Activated naive CD4-positive, alpha-beta T cell treated with anti-CD3 and anti-CD28 coated beads, Interleukin-2, amount 50 U/mL, for 72 hours (primary cell): ENCODE data around the gene C1orf21. TPM values are rescaled to one million over a fixed set of nuclear protein-coding genes. Genes with fewer than 3 reads are reported as not detected.

ENCODE experiments used
- ATAC-seq, 2 donors: fragments of 150-1000 bp; cut with Tn5 transposase; 2 replicates each; pipeline ENCODE4 v1.10.0; 2021; ENCODE audit warnings: mild to moderate bottlenecking in 2 of 2, moderate library complexity in 2 of 2
- DNase-seq, 2 donors: peaks; one replicate each; pipeline ENCODE4 v3.0.0; 2021 to 2022; ENCODE audit warnings: low spot score in 2 of 2
- H3K27ac Mint-ChIP-seq, 2 donors: one replicate each; pipeline ENCODE4 v1.8.0; 2022; ENCODE audit warnings: mild to moderate bottlenecking in 2 of 2, mixed read lengths in 2 of 2
- H3K36me3 Mint-ChIP-seq, 2 donors: one replicate each; pipeline ENCODE4 v1.8.0; 2022; ENCODE audit warnings: mixed read lengths in 2 of 2
- H3K9me3 Mint-ChIP-seq, 2 donors: one replicate each; pipeline ENCODE4 v1.8.0; 2022; ENCODE audit warnings: mixed read lengths in 2 of 2
- total RNA-seq, 2 donors: library from RNA; stranded (reverse); gene quantifications; one replicate each; pipeline ENCODE4 v1.2.3, GENCODE V29; 2022

Gene C1orf21
- total RNA-seq, 2 donors from 2014 or later, result 2.2 to 2.3 TPM

DNA sequence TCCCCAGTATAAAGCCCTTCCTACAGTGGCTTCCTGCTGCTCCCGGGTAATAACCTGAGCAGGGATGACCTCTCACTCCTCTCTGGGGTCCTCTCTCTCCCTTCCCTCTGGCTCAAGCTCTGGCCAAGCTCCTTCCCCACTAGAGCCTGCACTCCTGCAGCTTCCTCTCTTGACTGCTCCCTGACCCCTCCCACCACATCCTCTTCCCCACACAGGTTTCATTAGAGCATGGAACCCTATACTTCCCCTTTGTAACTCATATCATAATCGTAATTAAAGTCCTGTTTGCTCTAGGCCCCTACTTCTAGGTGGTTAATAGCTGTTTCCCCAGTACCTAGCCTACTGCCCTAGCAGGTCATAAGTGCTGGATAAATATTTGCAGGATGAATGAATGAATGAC lies 146.2 kb downstream of the C1orf21 start:
- no peak for DNase-seq
- ATAC-seq, result no peak
- Mint-ChIP-seq H3K27ac (no peak overlapping the region), H3K9me3 (peaks cover 4 to 11% of the 10 kb centered on the region in 2 donors), H3K36me3 (no peaks in the 10 kb centered on the region)

GRCh38 chr1:184533915-184534314 lies 147.1 kb downstream of the C1orf21 start:
- peaks cover 4 to 12% of the 10 kb centered on the region in 2 donors for H3K9me3 Mint-ChIP-seq
- DNase-seq, result no peak
- H3K36me3 Mint-ChIP-seq, result no peaks in the 10 kb centered on the region
- no peak overlapping the region for H3K27ac Mint-ChIP-seq
- ATAC-seq, result no peak

GRCh38 chr1:184534690-184535089 lies 147.9 kb downstream of the C1orf21 start:
- Mint-ChIP-seq H3K9me3 (peaks cover 4 to 17% of the 10 kb centered on the region in 2 donors), H3K27ac (no peak overlapping the region)
- ATAC-seq, result no peak

GRCh38 chr1:184535191-184535970 lies 148.6 kb downstream of the C1orf21 start:
- Mint-ChIP-seq H3K9me3 (peaks cover 4 to 17% of the 10 kb centered on the region in 2 donors), H3K27ac (no peak overlapping the region), H3K36me3 (no peaks in the 10 kb centered on the region)
- ATAC-seq (no peak), DNase-seq (no peak)

More at GRCh38 chr1:184534690-184535089, 147.9 kb downstream of the C1orf21 start:
- no peaks in the 10 kb centered on the region for H3K36me3 Mint-ChIP-seq
- DNase-seq, result no peak

DNA sequence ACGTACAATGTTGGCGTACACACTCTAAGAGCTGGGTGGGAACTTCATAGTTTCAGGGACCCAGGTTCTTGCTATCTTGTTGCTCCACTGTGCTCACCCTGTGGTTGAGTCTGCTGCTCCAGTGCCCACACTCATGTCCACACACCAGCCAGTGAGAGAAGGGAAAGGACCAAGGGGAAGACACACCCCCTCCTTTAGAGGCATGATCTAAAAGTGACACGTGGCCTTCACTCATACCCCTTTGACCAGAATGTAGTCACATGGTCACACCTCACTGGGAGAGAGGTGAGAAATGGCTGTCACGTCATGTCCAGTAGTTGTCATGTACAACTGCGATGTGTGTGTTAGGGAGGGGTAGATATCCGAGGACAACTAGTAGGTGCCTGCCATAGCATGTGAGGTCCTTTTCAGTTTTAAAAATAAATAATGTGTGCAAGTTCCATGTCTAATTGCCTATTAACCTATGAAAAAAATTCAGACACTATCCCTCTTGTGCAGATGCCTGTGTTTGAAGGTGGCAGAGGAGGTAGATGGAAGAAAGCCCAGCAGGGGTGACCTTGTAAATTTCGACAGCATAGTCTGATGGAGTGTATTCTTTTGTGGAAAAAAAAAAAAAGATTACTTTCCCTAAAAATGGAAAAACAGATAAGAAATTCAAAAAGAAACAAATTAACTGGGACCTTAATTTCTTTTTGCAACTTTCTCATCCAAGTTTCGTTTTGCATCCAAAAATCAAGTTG lies 149.6 kb downstream of the C1orf21 start:
- H3K27ac Mint-ChIP-seq, result no peak overlapping the region
- H3K9me3 Mint-ChIP-seq, result peaks cover 4 to 17% of the 10 kb centered on the region in 2 donors
- H3K36me3 Mint-ChIP-seq, result no peaks in the 10 kb centered on the region
- ATAC-seq, result no peak
- DNase-seq, result no peak

DNA sequence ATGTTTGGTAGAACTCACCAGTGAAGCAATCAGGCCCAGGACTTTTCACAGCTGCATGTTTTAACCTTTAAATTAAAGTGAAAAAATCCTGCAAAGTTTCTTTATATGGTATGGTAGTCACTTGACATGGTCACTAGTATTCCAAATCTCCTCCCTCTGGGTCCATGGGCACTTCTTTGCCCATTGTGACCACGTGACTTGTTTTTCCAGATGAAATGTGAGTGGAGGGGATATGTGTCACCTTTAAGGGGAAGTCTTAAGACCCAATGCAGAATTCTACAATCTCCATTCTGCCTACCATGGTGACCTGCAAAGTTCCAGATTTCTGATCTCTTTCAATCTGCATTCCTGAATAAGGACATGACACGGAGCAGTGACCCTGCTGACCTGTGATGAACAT lies 152.8 kb downstream of the C1orf21 start:
- DNase-seq, result no peak
- no peak overlapping the region for H3K27ac Mint-ChIP-seq
- H3K36me3 Mint-ChIP-seq, result no peaks in the 10 kb centered on the region
- ATAC-seq, result no peak
- peaks cover 2 to 15% of the 10 kb centered on the region in 2 donors for H3K9me3 Mint-ChIP-seq

- ATAC-seq, result no peak
Observed at GRCh38 chr1:184541537-184542152, 154.8 kb downstream of the C1orf21 start.

GRCh38 chr1:184542291-184542690 lies 155.5 kb downstream of the C1orf21 start:
- Mint-ChIP-seq H3K27ac (no peak overlapping the region), H3K9me3 (peaks cover 0 to 7% of the 10 kb centered on the region in 2 donors), H3K36me3 (no peaks in the 10 kb centered on the region)
- ATAC-seq (no peak), DNase-seq (no peak)

More at GRCh38 chr1:184541537-184542152, 154.8 kb downstream of the C1orf21 start:
- peaks cover 0 to 11% of the 10 kb centered on the region in 2 donors for H3K9me3 Mint-ChIP-seq
- no peak overlapping the region for H3K27ac Mint-ChIP-seq
- no peaks in the 10 kb centered on the region for H3K36me3 Mint-ChIP-seq
- DNase-seq, result no peak

DNA sequence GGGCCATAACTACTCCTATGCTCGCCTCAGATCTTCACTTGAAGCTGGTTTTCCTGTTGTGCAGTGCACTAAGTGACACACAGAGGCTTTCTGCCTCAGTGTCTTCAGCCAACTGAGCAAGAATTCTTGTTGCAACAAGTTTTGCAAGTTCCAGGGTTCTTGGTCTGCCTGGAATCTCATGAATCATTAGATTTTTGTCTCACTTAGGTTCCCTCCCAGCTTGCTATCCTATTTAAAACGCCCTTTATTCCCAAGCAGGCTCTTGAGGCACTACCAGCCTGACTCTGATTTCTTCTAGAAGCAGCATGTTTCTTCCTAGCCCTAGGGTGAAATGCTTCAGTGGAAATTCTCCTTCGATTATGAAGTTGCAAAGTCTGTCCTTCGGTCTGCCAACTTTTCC lies 158.8 kb downstream of the C1orf21 start:
- no peak for ATAC-seq
- no peak for DNase-seq
- Mint-ChIP-seq H3K9me3 (no peaks in the 10 kb centered on the region), H3K27ac (no peak overlapping the region), H3K36me3 (no peaks in the 10 kb centered on the region)

DNA sequence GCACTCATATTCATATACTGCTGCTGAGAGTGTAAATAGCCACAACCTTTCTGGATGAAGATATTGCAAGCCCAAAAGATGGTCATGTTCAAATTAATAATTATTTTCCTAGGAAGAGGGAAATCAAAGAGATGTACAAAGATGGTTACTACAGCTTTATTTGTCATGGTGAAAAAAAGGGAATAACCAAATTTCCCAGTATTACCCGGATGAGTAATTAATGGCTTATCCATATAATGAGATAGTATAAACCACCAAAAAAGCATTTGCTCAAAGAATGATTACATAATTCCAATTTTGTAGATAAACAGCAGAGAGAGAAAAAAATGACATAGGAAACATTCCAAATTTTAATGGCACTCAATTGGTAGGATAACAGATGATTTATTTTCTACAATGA lies 165.6 kb downstream of the C1orf21 start:
- Mint-ChIP-seq H3K9me3 (peaks cover 0 to 3% of the 10 kb centered on the region in 2 donors), H3K36me3 (no peaks in the 10 kb centered on the region), H3K27ac (no peak overlapping the region)
- DNase-seq, result no peak
- no peak for ATAC-seq

DNA sequence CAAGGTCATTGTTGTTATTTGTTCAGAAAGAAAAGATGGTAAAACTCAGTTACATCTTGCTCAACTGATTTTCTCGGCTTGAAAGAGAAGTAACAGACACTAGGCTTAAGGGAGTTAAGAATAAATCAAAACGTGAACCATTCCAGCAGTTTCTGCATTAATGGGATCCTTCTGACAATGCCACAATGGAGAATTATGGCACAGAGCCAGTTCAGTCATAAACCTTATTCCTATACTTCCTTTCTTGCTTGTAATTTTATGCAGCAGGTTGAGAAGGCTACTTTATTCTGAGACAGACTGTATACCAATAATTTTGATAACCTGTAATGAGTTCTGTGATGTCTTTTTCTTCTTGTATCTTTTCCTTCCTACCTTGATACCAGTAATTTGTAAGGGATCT lies 167.0 kb downstream of the C1orf21 start:
- DNase-seq, result no peak
- peaks cover 0 to 7% of the 10 kb centered on the region in 2 donors for H3K9me3 Mint-ChIP-seq
- ATAC-seq, result no peak
- H3K36me3 Mint-ChIP-seq, result no peaks in the 10 kb centered on the region
- no peak overlapping the region for H3K27ac Mint-ChIP-seq

DNA sequence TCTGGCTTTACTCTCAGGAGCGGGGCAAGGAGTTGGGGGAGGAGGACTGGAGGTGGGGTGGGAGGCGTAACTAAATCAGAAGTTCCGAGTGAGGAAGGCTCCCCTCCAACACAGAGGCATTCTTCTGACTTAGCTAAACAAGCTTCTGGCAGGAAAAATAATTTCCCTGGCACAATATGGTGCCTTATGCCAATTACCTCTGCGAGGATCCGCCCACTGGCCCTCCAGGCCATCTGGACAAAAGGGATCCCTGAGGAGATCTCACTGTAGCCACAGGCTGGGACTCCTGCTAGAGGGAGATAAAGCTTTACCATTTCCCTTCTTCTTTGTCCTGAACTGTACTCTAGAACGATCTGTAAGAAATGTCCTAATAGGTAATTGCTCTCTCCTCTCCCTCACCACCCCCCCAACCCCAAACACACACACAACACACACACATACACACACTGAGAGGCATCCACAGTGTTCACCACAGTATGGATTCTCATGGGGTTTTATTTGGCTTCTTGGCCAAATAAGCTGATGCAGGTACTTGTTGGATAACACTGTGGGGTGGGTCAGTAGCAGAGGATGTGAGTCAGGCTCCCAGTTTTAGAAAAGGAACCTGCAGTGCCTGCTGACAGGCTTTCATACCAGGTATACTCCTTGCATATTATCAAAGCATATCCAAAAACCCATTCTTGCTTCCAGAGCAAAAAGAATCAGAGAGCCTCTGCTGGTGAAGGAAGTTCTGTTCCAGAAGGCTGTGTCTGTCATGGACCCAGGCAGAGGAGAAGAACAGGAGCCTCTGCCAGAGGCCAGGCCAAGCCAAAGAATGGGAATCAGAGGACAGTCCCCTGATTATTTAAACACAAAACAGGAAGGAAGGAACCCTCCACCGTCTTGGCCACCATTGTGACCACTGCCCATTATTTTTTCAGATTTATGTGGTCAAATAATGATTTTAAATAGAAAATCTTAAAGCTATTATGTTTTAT lies 169.1 kb downstream of the C1orf21 start:
- Mint-ChIP-seq H3K36me3 (no peaks in the 10 kb centered on the region), H3K9me3 (peaks cover 0 to 14% of the 10 kb centered on the region in 2 donors), H3K27ac (no peak overlapping the region)
- DNase-seq (no peak), ATAC-seq (no peak)

DNA sequence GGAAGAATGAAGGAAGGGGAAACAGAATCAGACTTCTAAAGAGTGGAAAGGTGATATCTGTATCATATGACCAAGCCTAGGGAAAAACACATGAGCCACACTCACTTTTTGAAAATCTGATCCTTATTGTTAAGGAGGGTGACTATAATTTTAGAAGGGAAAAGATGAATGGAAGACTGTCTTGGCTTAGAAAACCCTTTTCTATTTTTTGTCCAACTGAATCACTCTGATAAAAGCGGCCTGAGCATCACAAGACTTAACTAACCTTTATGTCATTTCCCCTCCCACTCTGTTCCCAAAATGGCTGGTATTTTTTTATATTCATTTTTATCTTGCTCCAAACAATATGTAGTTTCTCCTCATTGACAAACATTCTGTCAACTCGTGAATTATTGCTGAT lies 169.8 kb downstream of the C1orf21 start:
- ATAC-seq (no peak), DNase-seq (no peak)
- Mint-ChIP-seq H3K9me3 (peaks cover 0 to 14% of the 10 kb centered on the region in 2 donors), H3K36me3 (no peaks in the 10 kb centered on the region), H3K27ac (no peak overlapping the region)

GRCh38 chr1:184557423-184558347 lies 170.9 kb downstream of the C1orf21 start:
- H3K36me3 Mint-ChIP-seq, result no peaks in the 10 kb centered on the region
- DNase-seq (no peak), ATAC-seq (no peak)
- H3K9me3 Mint-ChIP-seq, result peaks cover 0 to 14% of the 10 kb centered on the region in 2 donors
- no peak overlapping the region for H3K27ac Mint-ChIP-seq

GRCh38 chr1:184558691-184559090 lies 171.9 kb downstream of the C1orf21 start:
- DNase-seq (no peak), ATAC-seq (no peak)
- H3K9me3 Mint-ChIP-seq, result peaks cover 0 to 14% of the 10 kb centered on the region in 2 donors
- H3K36me3 Mint-ChIP-seq, result no peaks in the 10 kb centered on the region
- no peak overlapping the region for H3K27ac Mint-ChIP-seq
